ENCODE results near the gene VWA5A.

DNA sequence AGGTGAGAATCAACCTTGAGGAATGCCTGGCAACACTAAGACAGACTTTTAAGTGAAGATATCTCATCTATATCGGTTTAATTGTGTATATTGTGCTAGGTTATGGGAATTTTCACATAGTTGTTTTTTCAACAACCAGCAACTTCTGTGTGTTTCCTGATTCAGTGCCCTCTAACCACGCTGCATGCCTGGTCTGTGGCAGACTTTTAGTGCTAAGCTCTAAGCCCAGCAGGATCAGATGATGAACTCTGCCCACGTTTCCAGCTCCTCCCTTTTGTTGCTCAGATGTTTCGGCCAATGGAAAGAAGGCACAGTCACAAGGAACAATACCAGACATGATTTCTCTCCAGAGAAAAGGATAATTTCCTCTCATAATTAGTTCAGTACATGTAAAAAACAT lies 1.4 kb upstream of the VWA5A start:
- TF ChIP-seq, protein P1, sequence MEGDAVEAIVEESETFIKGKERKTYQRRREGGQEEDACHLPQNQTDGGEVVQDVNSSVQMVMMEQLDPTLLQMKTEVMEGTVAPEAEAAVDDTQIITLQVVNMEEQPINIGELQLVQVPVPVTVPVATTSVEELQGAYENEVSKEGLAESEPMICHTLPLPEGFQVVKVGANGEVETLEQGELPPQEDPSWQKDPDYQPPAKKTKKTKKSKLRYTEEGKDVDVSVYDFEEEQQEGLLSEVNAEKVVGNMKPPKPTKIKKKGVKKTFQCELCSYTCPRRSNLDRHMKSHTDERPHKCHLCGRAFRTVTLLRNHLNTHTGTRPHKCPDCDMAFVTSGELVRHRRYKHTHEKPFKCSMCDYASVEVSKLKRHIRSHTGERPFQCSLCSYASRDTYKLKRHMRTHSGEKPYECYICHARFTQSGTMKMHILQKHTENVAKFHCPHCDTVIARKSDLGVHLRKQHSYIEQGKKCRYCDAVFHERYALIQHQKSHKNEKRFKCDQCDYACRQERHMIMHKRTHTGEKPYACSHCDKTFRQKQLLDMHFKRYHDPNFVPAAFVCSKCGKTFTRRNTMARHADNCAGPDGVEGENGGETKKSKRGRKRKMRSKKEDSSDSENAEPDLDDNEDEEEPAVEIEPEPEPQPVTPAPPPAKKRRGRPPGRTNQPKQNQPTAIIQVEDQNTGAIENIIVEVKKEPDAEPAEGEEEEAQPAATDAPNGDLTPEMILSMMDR (IDR thresholded peaks at IDR 0.05; ENCODE audit: low read length) = no peak
- TF ChIP-seq EZH2 (IDR thresholded peaks at IDR 0.05; ENCODE audit: borderline replicate concordance, low read length) = no peak
